ENCODE measurements around the gene MC2R.

DNA sequence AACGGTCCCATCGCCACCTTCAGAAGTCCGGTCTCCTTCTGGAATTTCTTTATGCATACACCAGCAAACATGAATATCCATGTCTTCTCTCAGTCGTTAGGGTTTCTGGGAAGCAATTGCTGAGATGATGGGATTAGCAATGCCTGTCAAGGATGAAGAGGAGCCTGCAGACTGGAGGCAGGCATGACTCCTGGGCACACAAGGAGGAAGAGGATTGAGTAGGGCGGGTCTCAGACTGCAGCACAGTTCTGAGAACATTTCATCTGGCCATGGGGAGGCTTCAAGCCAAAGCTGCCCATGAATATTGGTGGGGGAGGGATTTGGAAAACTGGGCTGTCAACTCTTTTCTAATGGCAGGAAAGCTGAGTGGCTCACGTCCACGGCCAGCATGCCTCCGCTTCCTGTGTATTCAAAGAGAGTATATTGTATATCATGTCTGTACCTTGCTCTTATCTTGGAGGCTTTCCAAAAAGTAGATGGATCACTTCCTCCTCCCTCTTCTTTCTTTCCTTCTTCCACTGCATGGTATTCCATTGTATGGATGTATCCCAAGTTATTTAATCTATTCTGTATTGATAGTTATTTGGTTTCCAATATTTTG is 24.5 kb downstream of the MC2R start:
- TF ChIP-seq, protein P1, sequence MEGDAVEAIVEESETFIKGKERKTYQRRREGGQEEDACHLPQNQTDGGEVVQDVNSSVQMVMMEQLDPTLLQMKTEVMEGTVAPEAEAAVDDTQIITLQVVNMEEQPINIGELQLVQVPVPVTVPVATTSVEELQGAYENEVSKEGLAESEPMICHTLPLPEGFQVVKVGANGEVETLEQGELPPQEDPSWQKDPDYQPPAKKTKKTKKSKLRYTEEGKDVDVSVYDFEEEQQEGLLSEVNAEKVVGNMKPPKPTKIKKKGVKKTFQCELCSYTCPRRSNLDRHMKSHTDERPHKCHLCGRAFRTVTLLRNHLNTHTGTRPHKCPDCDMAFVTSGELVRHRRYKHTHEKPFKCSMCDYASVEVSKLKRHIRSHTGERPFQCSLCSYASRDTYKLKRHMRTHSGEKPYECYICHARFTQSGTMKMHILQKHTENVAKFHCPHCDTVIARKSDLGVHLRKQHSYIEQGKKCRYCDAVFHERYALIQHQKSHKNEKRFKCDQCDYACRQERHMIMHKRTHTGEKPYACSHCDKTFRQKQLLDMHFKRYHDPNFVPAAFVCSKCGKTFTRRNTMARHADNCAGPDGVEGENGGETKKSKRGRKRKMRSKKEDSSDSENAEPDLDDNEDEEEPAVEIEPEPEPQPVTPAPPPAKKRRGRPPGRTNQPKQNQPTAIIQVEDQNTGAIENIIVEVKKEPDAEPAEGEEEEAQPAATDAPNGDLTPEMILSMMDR (conservative IDR thresholded peaks at IDR 0.05), result no peak
- no peak for TF ChIP-seq ZFX (IDR thresholded peaks at IDR 0.05)
